HepG2 (cell line): ENCODE data around the gene DOC2A. TPM values are rescaled to one million over a fixed set of nuclear protein-coding genes. Genes with fewer than 3 reads are reported as not detected.
A peak's percentile ranks its signal among the peaks of the same experiment; 100 is the strongest.

Source experiments
- ATAC-seq: fragments of 200-7000 bp; cut with Tn5 transposase; 3 replicates; pipeline ENCODE4 v1.9.1; 2020; ENCODE audit warnings: mild to moderate bottlenecking, moderate library complexity
- BruUV-seq: library from RNA; stranded (reverse); fragments of 400-500 nt; replicated peaks from 2 replicates; lab custom pipeline; 2021; lab: Mats Ljungman, UMichigan
- CTCF ChIA-PET: fragments of 300-600 bp; formaldehyde crosslinking; extraction: SDS; loops from one replicate; lab custom pipeline; 2021; ENCODE audit warnings: low total read pairs, inconsistent platforms, low intra/inter-chr PET ratio; lab: Yijun Ruan, JAX
- POLR2A ChIA-PET: fragments of 350-600 bp; sonication (Branson Sonifier 250); formaldehyde crosslinking; loops from one replicate; lab custom pipeline; 2020; ENCODE audit warnings: antibody characterized with exemption, inconsistent platforms; lab: Yijun Ruan, JAX
- DNase-seq: peaks from one replicate; pipeline ENCODE4 v3.0.0-alpha.2; 2015; ENCODE audit warnings: low spot score
- FAIRE-seq: peaks from 3 replicates; lab custom pipeline; 2011; peaks lifted over from hg19 to GRCh38; lab: Jason Lieb, UNC
- H2AFZ ChIP-seq: one replicate; pipeline ENCODE4 v1.6.1; 2011; ENCODE audit warnings: low read length, inconsistent platforms
- H3K27ac ChIP-seq: fragments of 300-600 bp; 3 replicates; pipeline ENCODE4 v1.8.0; 2011; ENCODE audit warnings: mixed run types, mild to moderate bottlenecking, mixed read lengths, low read length, inconsistent platforms; ENCODE audit not compliant: insufficient read depth; ENCODE audit errors: extremely low read length
- H3K27me3 ChIP-seq, 2 experiments: fragments of 200-600 bp in 1 of 2; 2 replicates in 1 of 2; 3 replicates in 1 of 2; pipeline versions ENCODE4 v1.6.0 to v1.8.0; 2011; ENCODE audit warnings: low read length in 2 of 2, mild to moderate bottlenecking in 2 of 2, moderate library complexity in 2 of 2, inconsistent platforms in 1 of 2; ENCODE audit not compliant: insufficient read depth in 2 of 2, control insufficient read depth in 1 of 2
- H3K36me3 ChIP-seq, 2 experiments: fragments of 200-600 bp in 1 of 2; replicated peaks in 1 of 2; 2 replicates in 1 of 2; 3 replicates in 1 of 2; pipeline versions ENCODE4 v1.5.1 to v1.8.0; 2011; ENCODE audit warnings: low read length in 2 of 2, inconsistent platforms in 1 of 2; ENCODE audit not compliant: insufficient read depth in 2 of 2, control insufficient read depth in 1 of 2
- H3K4me1 ChIP-seq: 2 replicates; pipeline ENCODE4 v1.5.1; 2012; ENCODE audit warnings: low read length, inconsistent platforms; ENCODE audit not compliant: insufficient read depth
- H3K4me2 ChIP-seq: 2 replicates; pipeline ENCODE4 v1.6.0; 2011; ENCODE audit warnings: low read depth, low read length, inconsistent platforms
- H3K4me3 ChIP-seq, 3 experiments: fragments of 200-600 bp in 1 of 3; sonication (generic), shearing (Covaris generic) in 1 of 3; replicated peaks in 1 of 3; 2 replicates each; pipeline ENCODE4 v1.5.1; 2011 to 2016; ENCODE audit warnings: low read length in 3 of 3, inconsistent platforms in 2 of 3, low read depth in 2 of 3, mild to moderate bottlenecking in 2 of 3, control low read depth in 1 of 3, mixed read lengths in 1 of 3; ENCODE audit not compliant: insufficient read depth in 1 of 3
- H3K79me2 ChIP-seq: one replicate; pipeline ENCODE4 v1.6.1; 2011; ENCODE audit warnings: low read length, inconsistent platforms; ENCODE audit not compliant: insufficient read depth
- H3K9ac ChIP-seq: 2 replicates; pipeline ENCODE4 v1.6.0; 2011; ENCODE audit warnings: mild to moderate bottlenecking, low read depth, low read length, inconsistent platforms; ENCODE audit not compliant: insufficient read depth
- H3K9me3 ChIP-seq: 2 replicates; pipeline ENCODE4 v1.5.1; 2012; ENCODE audit warnings: mild to moderate bottlenecking, low read length
- H4K20me1 ChIP-seq: 2 replicates; pipeline ENCODE4 v1.6.0; 2011; ENCODE audit warnings: inconsistent platforms, mild to moderate bottlenecking, low read length, moderate library complexity; ENCODE audit not compliant: insufficient read depth
- ATM ChIP-seq: fragments of 450-650 bp; IDR thresholded peaks from 2 replicates; pipeline ENCODE4 v1.7.1; 2017; ENCODE audit warnings: mild to moderate bottlenecking, borderline replicate concordance
- ESRRA ChIP-seq: sonication (generic); formaldehyde crosslinking; IDR thresholded peaks from 2 replicates; pipeline ENCODE4 v1.5.1; 2020; ENCODE audit warnings: mild to moderate bottlenecking, low read depth, missing genetic modification reagents
- HNF1A ChIP-seq, 2 experiments: sonication (generic) in 1 of 2; formaldehyde crosslinking in 1 of 2; IDR thresholded peaks; 2 replicates each; pipeline versions ENCODE4 v1.4.0 to v1.6.1; 2016 to 2020; ENCODE audit warnings: borderline replicate concordance in 1 of 2, low read depth in 1 of 2, mild to moderate bottlenecking in 1 of 2, missing genetic modification reagents in 1 of 2
- NKX3-1 ChIP-seq: sonication (generic); formaldehyde crosslinking; IDR thresholded peaks from 2 replicates; pipeline ENCODE4 v1.5.0; 2020; ENCODE audit warnings: missing genetic modification reagents
- NR2C2 ChIP-seq: sonication (generic); formaldehyde crosslinking; IDR thresholded peaks from 2 replicates; pipeline ENCODE4 v1.4.0; 2020; ENCODE audit warnings: missing genetic modification reagents, mild to moderate bottlenecking, moderate library complexity, borderline replicate concordance
- NR2F1 ChIP-seq, 2 experiments: fragments of 450-650 bp in 1 of 2; formaldehyde crosslinking in 1 of 2; IDR thresholded peaks; 2 replicates each; pipeline versions ENCODE4 v1.5.0 to v1.6.1; 2016 to 2020; ENCODE audit warnings: mild to moderate bottlenecking in 1 of 2, missing compliant biosample characterization in 1 of 2, missing genetic modification reagents in 1 of 2, moderate library complexity in 1 of 2
- ONECUT2 ChIP-seq: sonication (generic); formaldehyde crosslinking; IDR thresholded peaks from 2 replicates; pipeline ENCODE4 v1.4.0; 2020; ENCODE audit warnings: missing genetic modification reagents
- PREB ChIP-seq: sonication (generic); formaldehyde crosslinking; IDR thresholded peaks from 2 replicates; pipeline ENCODE4 v1.4.0; 2020; ENCODE audit warnings: missing genetic modification reagents
- RARA ChIP-seq: IDR thresholded peaks from 2 replicates; pipeline ENCODE4 v1.6.1; 2016; ENCODE audit warnings: missing genetic modification reagents, missing compliant biosample characterization
- RXRB ChIP-seq: IDR thresholded peaks from 2 replicates; pipeline ENCODE4 v1.6.1; 2016; ENCODE audit warnings: borderline replicate concordance, missing genetic modification reagents, missing compliant biosample characterization
- SMAD1 ChIP-seq: sonication (generic); formaldehyde crosslinking; IDR thresholded peaks from 2 replicates; pipeline ENCODE4 v1.4.0; 2020; ENCODE audit warnings: missing genetic modification reagents, low read depth, mild to moderate bottlenecking, borderline replicate concordance
- ZBTB20 ChIP-seq: sonication (generic); formaldehyde crosslinking; IDR thresholded peaks from 2 replicates; pipeline ENCODE4 v1.8.1; 2023; ENCODE audit warnings: missing genetic modification reagents, low read depth, mild to moderate bottlenecking, borderline replicate concordance
- ZNF160 ChIP-seq: sonication (generic); formaldehyde crosslinking; IDR thresholded peaks from 2 replicates; pipeline ENCODE4 v1.8.0; 2022; ENCODE audit warnings: mild to moderate bottlenecking, inconsistent platforms, missing genetic modification reagents
- ZNF512B ChIP-seq: sonication (generic); formaldehyde crosslinking; IDR thresholded peaks from 2 replicates; pipeline ENCODE4 v1.5.1; 2020; ENCODE audit warnings: missing genetic modification reagents, mild to moderate bottlenecking, borderline replicate concordance
- WGBS: methylation state at CpG from one replicate; pipeline ENCODE4 v1.1.6; 2017; ENCODE audit warnings: low lambda C conversion rate; 5-methylcytosine and 5-hydroxymethylcytosine counted together
- in situ Hi-C: cut with HindIII; loops from 2 replicates; pipeline ENCODE4 v1.10.0; 2017; ENCODE audit warnings: low pct_unique_long_range_greater_than_20kb; ENCODE audit not compliant: extremely low pct_ligation_motif_present
- intact Hi-C: fragments of 100-400 bp; cut with micrococcal nuclease; formaldehyde crosslinking; loops from one replicate; pipeline ENCODE4 v1.10.0; 2022; ENCODE audit not compliant: unreplicated experiment
- polyA plus RNA-seq, 8 experiments: library from polyadenylated mRNA; depleted of rRNA in 3 of 8; stranded (reverse) in 7 of 8; unstranded in 1 of 8; fragments of >200 nt; fragmentation: Illumina TruSeq in 4 of 8; extraction: Trizol in 4 of 8; gene quantifications; 2 replicates each; pipeline versions ENCODE4 v1.2.1 to v1.2.3, GENCODE V29; 2011 to 2016; ENCODE audit warnings: low read depth in 4 of 8, missing spikeins in 1 of 8, mixed read lengths in 1 of 8; ENCODE audit not compliant: insufficient read depth in 1 of 8
- total RNA-seq, 5 experiments: library from RNA; depleted of rRNA; stranded (reverse); fragments of >200 nt; fragmentation: Illumina TruSeq; extraction: Trizol; gene quantifications; 2 replicates each; pipeline ENCODE4 v1.2.3, GENCODE V29; 2016; ENCODE audit warnings: low read depth in 1 of 5

Gene DOC2A
- total and polyA plus RNA-seq, 2 of the 13 experiments (the other 11 are each of a cell fraction or from before 2014, with no cell fraction given), result 0.15 to 0.55 TPM

- FAIRE-seq (no peak), ATAC-seq (peak; percentile 31), DNase-seq (peak; percentile 44)
- ChIA-PET CTCF (no interaction called here), POLR2A (interaction anchor here (1.0 kb wide), 1 partner anchor 117 kb away, joined by 5 read pairs; the partner anchor contains the start of gene SEZ6L2)
- H3K79me2 ChIP-seq, result no peaks in the 10 kb centered on the region
- peaks cover 1 to 27% of the 10 kb centered on the region in 2 experiments; a peak in 3 of 5 replicates for H3K27me3 ChIP-seq
- no peaks in the 10 kb centered on the region for H3K36me3 ChIP-seq
- in situ Hi-C loops (no loop called here), intact Hi-C loops (no loop called here)
- H3K4me1 ChIP-seq, result peaks cover 30% of the 10 kb centered on the region
- WGBS, result 14% methylated on average over 8 of the region's 8 CpGs
- no peak overlapping the region for H3K27ac ChIP-seq
- no peaks in the 10 kb centered on the region for H3K9me3 ChIP-seq
- peak overlapping the region; percentile 20; the same call in 1 of the 2 replicates for H3K4me2 ChIP-seq
- no peak overlapping the region for H2AFZ ChIP-seq
- no peaks in the 10 kb centered on the region for H4K20me1 ChIP-seq
- H3K9ac ChIP-seq, result no peak overlapping the region
- no TSS peak for BruUV-seq
- H3K4me3 ChIP-seq, result no peak overlapping the region
- no peak for TF ChIP-seq HNF1A (IDR thresholded peaks at IDR 0.05; ENCODE audit: low read depth)
- TF ChIP-seq HNF1A (CRISPR knock-in tag; IDR thresholded peaks at IDR 0.05; ENCODE audit: borderline replicate concordance), result no peak
- no peak for TF ChIP-seq PREB (CRISPR knock-in tag)
- peak; percentile 66; the same call in 1 of the 2 replicates for TF ChIP-seq SMAD1 (CRISPR knock-in tag)
- TF ChIP-seq ESRRA (CRISPR knock-in tag), result 0 out of 2 replicates have a peak, but pooled peaks have one; percentile 3
- TF ChIP-seq ZBTB20 (CRISPR knock-in tag), result peak; percentile 31; the same call in 1 of the 2 replicates
- TF ChIP-seq ONECUT2 (CRISPR knock-in tag), result peak; percentile 82
- 0 out of 2 replicates have a peak, but pooled peaks have one; percentile 34 for TF ChIP-seq ZNF512B
- no peak for TF ChIP-seq NKX3-1
- TF ChIP-seq ZNF160 (CRISPR knock-in tag), result no peak
- TF ChIP-seq NR2F1 (CRISPR knock-in tag; IDR thresholded peaks at IDR 0.05), result no peak
- peak; percentile 61; the same call in 1 of the 2 replicates for TF ChIP-seq RXRB
- TF ChIP-seq ATM, result no peak
- TF ChIP-seq RARA (CRISPR knock-in tag), result peak; percentile 61
- TF ChIP-seq NR2C2 (CRISPR knock-in tag), result 0 out of 2 replicates have a peak, but pooled peaks have one; percentile 22
Observed at GRCh38 chr16:30016555-30017276, 5.9 kb upstream of the DOC2A start.
